Spleen (tissue), 11 donors: ENCODE results near the gene ADCY2. TPM values are rescaled to one million over a fixed set of nuclear protein-coding genes. Genes with fewer than 3 reads are reported as not detected.

Experiments used
- DNase-seq: peaks from one replicate; pipeline ENCODE4 v3.0.0-alpha.2; 2020
- H3K27ac ChIP-seq, 8 donors: fragments of 200-600 bp; sonication (generic) in 7 of 8; 1 replicate in 4 of 8; 2 replicates in 4 of 8; pipeline versions ENCODE4 v1.5.0 to v1.8.0; 2016 to 2021; ENCODE audit warnings: inconsistent platforms in 4 of 8, mild to moderate bottlenecking in 4 of 8, moderate library complexity in 1 of 8
- H3K27me3 ChIP-seq, 7 donors: fragments of 200-600 bp; sonication (generic) in 6 of 7; replicated peaks in 1 of 7; 1 replicate in 4 of 7; 2 replicates in 3 of 7; pipeline versions ENCODE4 v1.5.0 to v1.8.0; 2016 to 2021; ENCODE audit warnings: inconsistent platforms in 3 of 7, mild to moderate bottlenecking in 1 of 7
- H3K36me3 ChIP-seq, 6 donors: fragments of 200-600 bp; sonication (generic) in 5 of 6; 1 replicate in 4 of 6; 2 replicates in 2 of 6; pipeline versions ENCODE4 v1.5.0 to v1.8.0; 2016 to 2021; ENCODE audit warnings: inconsistent platforms in 2 of 6
- H3K4me1 ChIP-seq, 6 donors: fragments of 200-600 bp; sonication (generic) in 5 of 6; 1 replicate in 3 of 6; 2 replicates in 3 of 6; pipeline versions ENCODE4 v1.5.0 to v1.8.0; 2016 to 2021; ENCODE audit warnings: inconsistent platforms in 3 of 6
- H3K4me3 ChIP-seq, 8 donors: fragments of 200-600 bp; sonication (generic) in 7 of 8; 1 replicate in 4 of 8; 2 replicates in 4 of 8; pipeline versions ENCODE4 v1.5.0 to v1.8.0; 2016 to 2021; ENCODE audit warnings: inconsistent platforms in 4 of 8, mild to moderate bottlenecking in 4 of 8, moderate library complexity in 2 of 8
- H3K9me3 ChIP-seq, 8 donors: fragments of 200-600 bp; sonication (generic) in 7 of 8; 1 replicate in 4 of 8; 2 replicates in 4 of 8; pipeline versions ENCODE4 v1.5.0 to v1.8.0; 2016 to 2021; ENCODE audit warnings: inconsistent platforms in 4 of 8
- CTCF ChIP-seq, 11 experiments: fragments of 200-600 bp in 7 of 11; fragments of 450-650 bp in 4 of 11; sonication (generic) in 4 of 11; IDR thresholded peaks in 8 of 11; conservative IDR thresholded peaks in 3 of 11; 1 replicate in 7 of 11; 2 replicates in 4 of 11; pipeline versions ENCODE4 v1.4.0 to v1.8.0; 2016 to 2021; ENCODE audit warnings: antibody characterized with exemption in 11 of 11, inconsistent platforms in 4 of 11, mild to moderate bottlenecking in 1 of 11
- POLR2A ChIP-seq, 3 donors: fragments of 450-650 bp; IDR thresholded peaks; one replicate each; pipeline ENCODE4 v1.5.1; 2017; ENCODE audit warnings: antibody characterized with exemption in 3 of 3, mild to moderate bottlenecking in 1 of 3
- POLR2AphosphoS5 ChIP-seq, 3 donors: sonication (generic); formaldehyde crosslinking; IDR thresholded peaks; one replicate each; pipeline ENCODE4 v1.5.1; 2017; ENCODE audit warnings: antibody characterized with exemption in 3 of 3
- WGBS, 5 donors: extraction: QIAGEN DNeasy Blood & Tissue Kit in 3 of 5; methylation state at CpG; one replicate each; pipeline versions ENCODE4 v1.1.5 to v1.1.7; 2013 to 2018; 5-methylcytosine and 5-hydroxymethylcytosine counted together
- intact Hi-C: fragments of 100-400 bp; cut with DNase I; formaldehyde crosslinking; loops from one replicate; pipeline ENCODE4 v1.15.0; 2023; ENCODE audit warnings: low total_unique reads
- polyA plus RNA-seq, 3 donors: library from polyadenylated mRNA; stranded (reverse); fragments of 200-250 nt; gene quantifications; one replicate each; pipeline ENCODE4 v1.2.1, GENCODE V29; 2013
- total RNA-seq, 7 donors: library from RNA; depleted of rRNA in 3 of 7; stranded (reverse); fragments of >200 nt in 3 of 7; fragmentation: NEBNext Ultra II Directional in 4 of 7; extraction: Animal tissue kit (Norgen Biotek cat#: 25700) in 4 of 7; gene quantifications; one replicate each; pipeline versions ENCODE4 v1.1.0 to v1.2.1, GENCODE V29; 2016 to 2021
- donor health status: healthy with polysubstance abuse.
- donor health status: DM: no; HTN: no; CAD: no; lungs with moderate emphysema.
- donor health status: DM: no; HTN: no; CAD: no.
- donor health status: Bipolar disorder and iron deficiency.
- donor health status: healthy.
- donor health status: DM: no; HTN: no; CAD: no.
- donor health status: DM: yes; HTN: yes; CAD: no.

Gene ADCY2
- total and polyA plus RNA-seq, 10 donors: 0.02 to 1.5 (median 0.18) TPM

- TF ChIP-seq POLR2A (IDR thresholded peaks at IDR 0.05) (no peak), CTCF (IDR thresholded peaks at IDR 0.05 in 8 of 11, conservative IDR thresholded peaks at IDR 0.05 in 3 of 11) (no peak), POLR2AphosphoS5 (IDR thresholded peaks at IDR 0.05) (no peak)
- no peaks in the 10 kb centered on the region for H3K4me1 ChIP-seq
- intact Hi-C loops: no loop called here
- H3K27me3 ChIP-seq: peaks cover 0 to 45% (median 0%) of the 10 kb centered on the region in 7 donors
- H3K9me3 ChIP-seq: no peaks in the 10 kb centered on the region
- WGBS, 5 donors: 81 to 94% (median 90%) methylated on average over 4 of the region's 4 CpGs
- no peaks in the 10 kb centered on the region for H3K36me3 ChIP-seq
- no peak for DNase-seq
- H3K4me3 ChIP-seq: no peak overlapping the region
- no peak overlapping the region for H3K27ac ChIP-seq
These were observed 380.5 kb downstream of the ADCY2 start for GRCh38 chr5:7776442-7776841.

- H3K27ac ChIP-seq: no peak overlapping the region
- H3K36me3 ChIP-seq: no peaks in the 10 kb centered on the region
- peaks cover 0 to 50% (median 0%) of the 10 kb centered on the region in 7 donors for H3K27me3 ChIP-seq
- TF ChIP-seq POLR2AphosphoS5 (IDR thresholded peaks at IDR 0.05) (no peak), CTCF (IDR thresholded peaks at IDR 0.05 in 8 of 11, conservative IDR thresholded peaks at IDR 0.05 in 3 of 11) (no peak), POLR2A (IDR thresholded peaks at IDR 0.05) (no peak)
- H3K4me3 ChIP-seq: no peak overlapping the region
- 38 to 42% (median 39%) methylated on average over 10 of the region's 10 CpGs for WGBS, 5 donors
- no peak for DNase-seq
- no peaks in the 10 kb centered on the region for H3K4me1 ChIP-seq
- H3K9me3 ChIP-seq: no peaks in the 10 kb centered on the region
- intact Hi-C loops: no loop called here
These were observed 383.4 kb downstream of the ADCY2 start for GRCh38 chr5:7779019-7780005.

- no peak overlapping the region for H3K4me3 ChIP-seq
- 30 to 45% (median 40%) methylated on average over 3 of the region's 3 CpGs for WGBS, 5 donors
- no peaks in the 10 kb centered on the region for H3K4me1 ChIP-seq
- H3K9me3 ChIP-seq: no peaks in the 10 kb centered on the region
- intact Hi-C loops: no loop called here
- no peak overlapping the region for H3K27ac ChIP-seq
- H3K36me3 ChIP-seq: no peaks in the 10 kb centered on the region
- no peak for DNase-seq
- TF ChIP-seq CTCF (IDR thresholded peaks at IDR 0.05 in 8 of 11, conservative IDR thresholded peaks at IDR 0.05 in 3 of 11) (no peak), POLR2A (IDR thresholded peaks at IDR 0.05) (no peak), POLR2AphosphoS5 (IDR thresholded peaks at IDR 0.05) (no peak)
- H3K27me3 ChIP-seq: peaks cover 0 to 43% (median 0%) of the 10 kb centered on the region in 7 donors
These were observed 386.0 kb downstream of the ADCY2 start for GRCh38 chr5:7781899-7782298.

GRCh38 chr5:7784683-7785380 is 388.9 kb downstream of the ADCY2 start:
- intact Hi-C loops: no loop called here
- DNase-seq: no peak
- TF ChIP-seq CTCF (IDR thresholded peaks at IDR 0.05 in 8 of 11, conservative IDR thresholded peaks at IDR 0.05 in 3 of 11) (no peak), POLR2A (IDR thresholded peaks at IDR 0.05) (no peak), POLR2AphosphoS5 (IDR thresholded peaks at IDR 0.05) (no peak)

More at GRCh38 chr5:7784683-7785380, 388.9 kb downstream of the ADCY2 start:
- no peaks in the 10 kb centered on the region for H3K36me3 ChIP-seq
- no peaks in the 10 kb centered on the region for H3K4me1 ChIP-seq
- no peak overlapping the region for H3K27ac ChIP-seq
- no peaks in the 10 kb centered on the region for H3K9me3 ChIP-seq
- no peak overlapping the region for H3K4me3 ChIP-seq
- WGBS, 5 donors: 56 to 77% (median 73%) methylated on average over 4 of the region's 4 CpGs
- peaks cover 0 to 17% (median 0%) of the 10 kb centered on the region in 7 donors for H3K27me3 ChIP-seq
